Trophoblast cell (in vitro differentiated cells and primary cell): ENCODE data around the gene RGS19.
A peak's percentile ranks its signal among the peaks of the same experiment; 100 is the strongest.

ENCODE experiments used
- DNase-seq, 2 donors: peaks; one replicate each; pipeline ENCODE4 v3.0.0-alpha.2; 2016
- H2AFZ ChIP-seq: 2 replicates; pipeline ENCODE4 v1.6.1; 2013; ENCODE audit warnings: low read length, moderate library complexity, mild to moderate bottlenecking; ENCODE audit not compliant: insufficient read depth, poor library complexity
- H2AK5ac ChIP-seq: 2 replicates; pipeline ENCODE4 v1.6.1; 2013; ENCODE audit warnings: mild to moderate bottlenecking, low read length
- H2BK120ac ChIP-seq: 2 replicates; pipeline ENCODE4 v1.6.1; 2013; ENCODE audit warnings: low read length, mild to moderate bottlenecking, moderate library complexity; ENCODE audit not compliant: insufficient read depth, poor library complexity
- H2BK12ac ChIP-seq: 2 replicates; pipeline ENCODE4 v1.6.1; 2013; ENCODE audit warnings: mild to moderate bottlenecking, low read length, moderate library complexity
- H2BK5ac ChIP-seq: 2 replicates; pipeline ENCODE4 v1.6.1; 2013; ENCODE audit warnings: low read length, low read depth, moderate library complexity, mild to moderate bottlenecking; ENCODE audit not compliant: poor library complexity
- H3K14ac ChIP-seq: 2 replicates; pipeline ENCODE4 v1.6.1; 2013; ENCODE audit warnings: mild to moderate bottlenecking, low read length
- H3K18ac ChIP-seq: 2 replicates; pipeline ENCODE4 v1.6.1; 2013; ENCODE audit warnings: mild to moderate bottlenecking, low read length
- H3K23ac ChIP-seq: 2 replicates; pipeline ENCODE4 v1.6.1; 2013; ENCODE audit warnings: low read length
- H3K27ac ChIP-seq: 2 replicates; pipeline ENCODE4 v1.5.1; 2013; ENCODE audit warnings: low read depth, mild to moderate bottlenecking, inconsistent platforms, low read length, moderate library complexity
- H3K27me3 ChIP-seq: 2 replicates; pipeline ENCODE4 v1.6.1; 2013; ENCODE audit warnings: inconsistent platforms, mild to moderate bottlenecking, low read length, moderate library complexity; ENCODE audit not compliant: insufficient read depth
- H3K36me3 ChIP-seq, 2 experiments: 1 replicate in 1 of 2; 2 replicates in 1 of 2; pipeline ENCODE4 v1.6.1; 2013; ENCODE audit warnings: low read length in 2 of 2, mild to moderate bottlenecking in 2 of 2, moderate library complexity in 1 of 2; ENCODE audit not compliant: insufficient read depth in 2 of 2, control insufficient read depth in 1 of 2
- H3K4ac ChIP-seq: 2 replicates; pipeline ENCODE4 v1.6.1; 2013; ENCODE audit warnings: low read depth, mild to moderate bottlenecking, low read length, moderate library complexity
- H3K4me1 ChIP-seq, 2 experiments: 1 replicate in 1 of 2; 2 replicates in 1 of 2; pipeline ENCODE4 v1.6.1; 2013; ENCODE audit warnings: low read length in 2 of 2, mild to moderate bottlenecking in 2 of 2, moderate library complexity in 1 of 2; ENCODE audit not compliant: insufficient read depth in 2 of 2, control insufficient read depth in 1 of 2
- H3K4me2 ChIP-seq: 2 replicates; pipeline ENCODE4 v1.6.1; 2013; ENCODE audit warnings: inconsistent platforms, mild to moderate bottlenecking, low read length, moderate library complexity
- H3K4me3 ChIP-seq: 2 replicates; pipeline ENCODE4 v1.5.1; 2013; ENCODE audit warnings: mild to moderate bottlenecking, low read depth, low read length, inconsistent platforms
- H3K79me1 ChIP-seq: one replicate; pipeline ENCODE4 v1.6.1; 2013; ENCODE audit warnings: low read length
- H3K79me2 ChIP-seq: 2 replicates; pipeline ENCODE4 v1.6.1; 2013; ENCODE audit warnings: low read length, mild to moderate bottlenecking; ENCODE audit not compliant: control insufficient read depth, insufficient read depth, poor library complexity
- H3K9ac ChIP-seq: 2 replicates; pipeline ENCODE4 v1.6.1; 2013; ENCODE audit warnings: mild to moderate bottlenecking, low read length
- H3K9me3 ChIP-seq: 2 replicates; pipeline ENCODE4 v1.6.1; 2013; ENCODE audit warnings: low read depth, mild to moderate bottlenecking, control low read depth, inconsistent platforms, low read length; ENCODE audit not compliant: insufficient read depth
- H4K12ac ChIP-seq: 2 replicates; pipeline ENCODE4 v1.6.1; 2013; ENCODE audit warnings: low read depth, mild to moderate bottlenecking, low read length, moderate library complexity
- H4K8ac ChIP-seq: 2 replicates; pipeline ENCODE4 v1.6.1; 2013; ENCODE audit warnings: low read depth, mild to moderate bottlenecking, low read length, moderate library complexity
- H4K91ac ChIP-seq: one replicate; pipeline ENCODE4 v1.6.1; 2013; ENCODE audit warnings: low read depth, mild to moderate bottlenecking, low read length, moderate library complexity
- WGBS: extraction: QIAGEN DNeasy Blood & Tissue Kit; methylation state at CpG from one replicate; pipeline ENCODE4 v1.1.7; 2013; ENCODE audit warnings: missing lambda C conversion rate; ENCODE audit not compliant: insufficient read length, insufficient coverage; ENCODE audit errors: extremely low coverage; 5-methylcytosine and 5-hydroxymethylcytosine counted together

The RGS19 gene

DNA sequence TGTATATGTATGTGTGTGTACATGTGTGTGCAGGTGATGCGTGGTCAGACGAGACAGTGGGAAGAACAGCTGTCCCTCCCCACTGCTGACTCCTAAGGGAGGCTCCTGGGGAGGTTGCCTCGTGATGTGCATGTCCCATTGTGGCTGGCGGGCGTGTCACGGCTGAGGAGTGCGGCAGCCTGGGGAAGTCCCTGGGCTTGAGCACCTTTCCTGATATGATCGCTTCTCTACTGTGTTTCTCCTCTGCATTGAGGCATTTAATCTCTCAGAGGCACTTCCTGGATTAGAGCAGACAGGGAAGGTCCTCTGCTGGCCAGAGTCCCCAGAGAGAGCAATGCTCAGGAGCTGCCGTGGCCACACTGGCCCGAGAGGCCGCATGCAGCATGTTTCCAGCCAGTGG is 16.6 kb upstream of the RGS19 start:
- H4K91ac ChIP-seq: no peak overlapping the region

DNA sequence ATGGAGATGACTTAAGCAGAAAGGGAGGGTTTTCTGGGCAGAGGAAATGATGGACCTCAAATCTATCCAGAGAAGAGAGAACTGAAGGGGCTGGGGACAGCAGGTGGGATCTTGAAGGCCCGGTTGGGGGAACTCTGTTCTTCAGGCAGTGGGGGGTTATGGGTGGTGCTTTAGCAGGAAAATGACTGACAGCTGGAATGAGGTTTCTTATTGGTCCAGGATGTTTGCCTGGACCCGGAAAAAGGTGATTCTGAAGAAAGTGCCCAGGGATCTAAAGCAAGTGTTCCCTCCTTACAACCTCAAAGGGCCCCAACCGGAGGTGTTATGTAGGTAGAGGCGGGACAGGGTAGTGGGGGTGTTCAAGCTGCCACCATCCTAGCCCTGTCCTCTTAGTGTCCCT is 16.1 kb upstream of the RGS19 start:
- Histone ChIP-seq H2BK5ac (no peak overlapping the region), H3K18ac (no peak overlapping the region), H2AFZ (no peak overlapping the region), H3K23ac (no peak overlapping the region), H3K36me3 (no peaks in the 10 kb centered on the region), H2AK5ac (no peak overlapping the region), H3K9me3 (peaks cover 11% of the 10 kb centered on the region), H4K12ac (no peak overlapping the region), H3K4me2 (no peak overlapping the region), H2BK12ac (no peak overlapping the region), H3K27ac (no peak overlapping the region), H4K91ac (no peak overlapping the region), H2BK120ac (no peak overlapping the region), H3K4me3 (no peak overlapping the region), H3K4ac (no peak overlapping the region), H3K27me3 (no peaks in the 10 kb centered on the region), H4K8ac (no peak overlapping the region), H3K9ac (no peak overlapping the region), H3K79me2 (no peaks in the 10 kb centered on the region), H3K79me1 (no peaks in the 10 kb centered on the region), H3K14ac (no peak overlapping the region), H3K4me1 (no peaks in the 10 kb centered on the region)
- no CpG with 5 or more reads among the region's 4 CpGs for WGBS
- DNase-seq: no peak

More for the DNA sequence above, 16.6 kb upstream of the RGS19 start:
- Histone ChIP-seq H3K79me2 (no peaks in the 10 kb centered on the region), H4K8ac (no peak overlapping the region), H3K23ac (no peak overlapping the region), H3K36me3 (no peaks in the 10 kb centered on the region), H3K79me1 (no peaks in the 10 kb centered on the region), H2BK120ac (no peak overlapping the region), H4K12ac (no peak overlapping the region), H3K4ac (no peak overlapping the region), H3K4me1 (no peaks in the 10 kb centered on the region), H3K4me2 (no peak overlapping the region), H2BK5ac (no peak overlapping the region), H3K27me3 (no peaks in the 10 kb centered on the region), H3K27ac (no peak overlapping the region), H3K9ac (no peak overlapping the region), H3K4me3 (no peak overlapping the region), H2BK12ac (no peak overlapping the region), H2AFZ (no peak overlapping the region), H3K9me3 (peaks cover 11% of the 10 kb centered on the region), H3K18ac (no peak overlapping the region), H2AK5ac (no peak overlapping the region), H3K14ac (no peak overlapping the region)
- WGBS: no CpG with 5 or more reads among the region's 11 CpGs
- DNase-seq: no peak

DNA sequence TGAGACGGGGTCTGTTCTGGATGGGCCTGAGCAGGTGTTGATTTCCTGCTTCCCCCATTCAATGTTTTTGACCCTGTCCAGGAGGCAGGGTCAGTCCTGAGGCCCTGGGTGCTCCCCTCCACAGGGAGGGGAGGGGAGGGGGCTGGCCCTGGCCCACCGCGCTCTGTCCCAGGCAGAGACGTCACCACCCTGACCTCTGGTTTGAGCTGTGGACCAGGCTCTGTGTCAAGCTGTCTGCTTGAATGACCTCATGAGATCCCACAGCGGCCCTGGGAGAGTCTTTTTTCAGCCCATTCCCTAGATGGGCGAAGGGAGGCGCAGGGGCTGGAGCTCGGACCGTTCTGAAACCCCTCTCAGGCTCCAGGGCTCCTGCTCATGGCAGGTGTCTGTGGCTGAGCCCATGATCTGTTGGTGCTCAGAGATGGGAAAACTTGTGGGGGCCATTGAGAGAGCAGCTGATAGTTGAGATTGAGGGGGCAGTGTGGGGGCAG is 13.7 kb upstream of the RGS19 start:
- H3K18ac ChIP-seq: no peak overlapping the region
- no peak overlapping the region for H2BK120ac ChIP-seq
- no peak overlapping the region for H2BK5ac ChIP-seq
- H3K4me3 ChIP-seq: no peak overlapping the region
- H4K12ac ChIP-seq: no peak overlapping the region
- peaks cover 6% of the 10 kb centered on the region for H3K9me3 ChIP-seq
- H2AK5ac ChIP-seq: no peak overlapping the region
- H2BK12ac ChIP-seq: no peak overlapping the region
- WGBS: no CpG with 5 or more reads among the region's 9 CpGs
- H3K36me3 ChIP-seq: no peaks in the 10 kb centered on the region
- no peak overlapping the region for H3K14ac ChIP-seq
- no peaks in the 10 kb centered on the region for H3K79me2 ChIP-seq
- H2AFZ ChIP-seq: no peak overlapping the region
- H4K8ac ChIP-seq: no peak overlapping the region
- no peak overlapping the region for H3K9ac ChIP-seq
- H3K4ac ChIP-seq: no peak overlapping the region
- H4K91ac ChIP-seq: no peak overlapping the region
- H3K4me1 ChIP-seq: no peaks in the 10 kb centered on the region
- H3K27me3 ChIP-seq: no peaks in the 10 kb centered on the region
- H3K4me2 ChIP-seq: no peak overlapping the region
- no peaks in the 10 kb centered on the region for H3K79me1 ChIP-seq
- no peak overlapping the region for H3K27ac ChIP-seq
- peak in 1 of 2 donors; percentile 25 for DNase-seq
- no peak overlapping the region for H3K23ac ChIP-seq

DNA sequence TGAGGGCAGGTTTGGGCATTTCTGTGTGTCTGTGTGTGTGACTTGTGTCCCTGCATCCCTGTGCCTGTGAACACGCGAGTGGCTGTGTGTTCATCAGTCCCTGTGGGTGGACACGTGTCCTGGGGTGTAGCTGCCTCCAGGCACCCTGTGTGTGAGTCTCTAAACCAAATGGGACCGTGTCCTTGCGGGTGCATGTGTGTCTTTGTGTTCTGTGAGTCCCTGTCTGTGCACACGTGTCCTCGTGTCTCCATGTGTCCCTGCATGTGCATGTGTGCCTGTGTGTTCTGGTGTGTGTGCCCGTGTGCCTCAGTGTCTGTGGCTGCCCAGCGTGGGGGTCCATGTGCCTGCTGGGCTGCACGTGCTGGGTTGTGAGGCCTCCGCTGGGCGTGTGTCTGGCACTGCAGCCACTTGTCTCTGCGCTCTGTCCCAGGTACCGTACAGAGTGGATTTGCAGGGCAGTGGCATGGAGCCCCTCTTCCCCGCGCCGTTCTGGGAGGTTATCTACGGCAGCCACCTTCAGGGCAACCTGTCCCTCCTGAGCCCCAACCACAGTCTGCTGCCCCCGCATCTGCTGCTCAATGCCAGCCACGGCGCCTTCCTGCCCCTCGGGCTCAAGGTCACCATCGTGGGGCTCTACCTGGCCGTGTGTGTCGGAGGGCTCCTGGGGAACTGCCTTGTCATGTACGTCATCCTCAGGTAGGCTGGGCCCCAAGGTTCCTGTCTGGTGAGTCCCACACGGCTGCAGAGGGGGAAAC is 13.1 kb upstream of the RGS19 start:
- H3K36me3 ChIP-seq: no peaks in the 10 kb centered on the region
- H3K4ac ChIP-seq: no peak overlapping the region
- H4K8ac ChIP-seq: no peak overlapping the region
- H3K23ac ChIP-seq: no peak overlapping the region
- H2AK5ac ChIP-seq: no peak overlapping the region
- H2AFZ ChIP-seq: no peak overlapping the region
- peak overlapping the region; percentile 13 for H3K4me3 ChIP-seq
- H3K27me3 ChIP-seq: no peaks in the 10 kb centered on the region
- H2BK5ac ChIP-seq: no peak overlapping the region
- no peaks in the 10 kb centered on the region for H3K4me1 ChIP-seq
- no peak overlapping the region for H2BK12ac ChIP-seq
- no peaks in the 10 kb centered on the region for H3K79me2 ChIP-seq
- no peaks in the 10 kb centered on the region for H3K79me1 ChIP-seq
- no peak overlapping the region for H4K12ac ChIP-seq
- no peak overlapping the region for H2BK120ac ChIP-seq
- no peak overlapping the region for H3K18ac ChIP-seq
- H3K9me3 ChIP-seq: peaks cover 12% of the 10 kb centered on the region
- no peak overlapping the region for H4K91ac ChIP-seq
- no peak overlapping the region for H3K4me2 ChIP-seq
- no peak for DNase-seq
- WGBS: no CpG with 5 or more reads among the region's 27 CpGs
- H3K27ac ChIP-seq: no peak overlapping the region
- H3K14ac ChIP-seq: no peak overlapping the region
- H3K9ac ChIP-seq: no peak overlapping the region
